D341Med (cell line): ENCODE results near the gene ZMYND10.
A peak's percentile ranks its signal among the peaks of the same experiment; 100 is the strongest.

Experiments
- DNase-seq: peaks from one replicate; pipeline ENCODE4 v3.0.0; 2012; ENCODE audit warnings: low spot score

Gene ZMYND10

DNA sequence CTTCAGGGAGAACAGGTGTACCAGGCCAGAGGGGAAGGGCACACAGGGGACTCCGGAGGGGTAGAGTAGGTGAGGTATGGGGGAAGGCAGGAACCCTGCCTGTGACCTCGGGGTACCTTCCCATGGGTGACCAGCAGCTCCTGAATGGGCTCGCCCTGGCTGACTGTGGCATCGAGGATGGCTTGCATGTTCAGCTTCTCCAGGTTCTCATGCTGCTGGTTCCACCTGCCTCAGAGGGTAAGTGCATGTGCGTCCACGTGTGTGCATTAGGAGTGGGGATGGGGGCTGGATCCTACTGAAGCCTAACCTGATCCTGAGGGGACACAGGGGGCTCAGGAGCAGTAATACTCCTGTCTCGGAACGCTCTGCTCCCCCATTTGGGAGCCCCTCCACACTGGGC lies 524 bp downstream of the ZMYND10 start:
- no peak for DNase-seq

DNA sequence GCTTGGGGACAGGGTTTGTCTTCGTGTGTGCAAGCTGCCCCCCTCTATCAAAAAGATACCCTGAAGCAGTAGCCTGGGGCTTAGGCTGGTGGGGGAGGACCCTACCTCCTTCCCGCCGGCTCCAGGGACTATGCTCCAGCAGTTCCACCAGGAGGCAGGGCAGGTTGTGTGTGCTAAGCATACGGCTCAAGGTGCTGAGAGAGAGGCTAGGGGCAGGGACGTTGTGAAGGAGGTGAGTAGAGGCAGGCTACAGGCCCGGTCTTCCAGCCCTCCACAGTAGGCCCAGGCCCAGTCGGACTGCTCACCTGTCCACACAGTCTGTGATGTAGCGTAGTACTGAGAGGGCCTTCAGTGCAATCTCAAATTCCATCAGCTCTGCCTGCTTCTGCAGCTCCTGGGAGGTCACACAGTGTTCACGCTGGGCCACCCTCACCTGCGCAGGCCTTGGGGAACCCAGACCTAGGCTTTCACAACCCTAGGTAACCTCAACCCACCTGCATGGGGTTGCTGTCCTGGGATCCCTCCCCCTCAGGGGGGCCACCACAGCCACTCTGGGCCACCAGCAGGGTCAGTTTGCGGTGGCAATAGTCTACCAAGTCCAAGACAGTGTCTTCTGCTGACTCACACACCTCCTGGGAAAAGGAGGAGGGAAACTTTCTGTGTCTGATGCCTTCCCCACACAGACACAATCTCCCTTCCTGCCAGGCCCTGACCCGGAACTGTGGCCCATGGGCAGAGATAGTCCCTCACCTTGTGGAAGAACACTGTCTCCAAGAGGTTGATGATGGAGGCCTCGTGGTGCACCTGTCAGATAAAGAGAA lies 2.5 kb downstream of the ZMYND10 start:
- no peak for DNase-seq

DNA sequence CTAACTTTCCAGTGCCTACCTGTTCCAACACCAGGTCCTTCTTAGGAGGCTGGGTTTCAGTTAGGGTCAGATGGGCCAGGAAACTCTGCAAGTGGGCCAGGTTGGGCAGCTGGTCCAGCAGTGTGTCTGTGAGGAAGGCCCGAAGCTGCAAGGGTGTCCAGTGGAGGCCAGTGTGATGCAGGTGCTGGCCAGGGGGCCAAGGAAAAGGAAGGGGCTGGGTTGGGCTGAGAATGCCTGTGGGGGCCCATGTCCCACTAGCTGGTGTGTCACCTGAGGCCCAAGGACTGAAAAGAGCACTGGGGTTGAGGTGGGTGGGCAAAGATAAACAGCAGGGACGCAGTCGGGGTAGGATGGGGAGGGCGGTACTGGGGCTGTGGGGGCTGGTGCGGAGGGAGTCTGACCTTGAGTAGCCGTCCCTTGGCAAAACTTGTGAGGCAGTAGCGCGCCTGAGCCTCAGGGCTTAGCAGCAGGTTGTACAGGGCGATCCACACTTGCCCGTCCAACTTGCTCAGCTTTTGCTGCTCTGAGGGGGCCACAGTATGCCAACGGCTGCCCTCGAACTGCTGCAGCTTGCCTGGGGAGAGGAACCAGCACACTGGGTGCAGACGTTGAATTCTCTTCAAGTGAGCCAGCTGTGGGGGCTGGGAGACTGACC lies 3.4 kb downstream of the ZMYND10 start:
- no peak for DNase-seq

DNA sequence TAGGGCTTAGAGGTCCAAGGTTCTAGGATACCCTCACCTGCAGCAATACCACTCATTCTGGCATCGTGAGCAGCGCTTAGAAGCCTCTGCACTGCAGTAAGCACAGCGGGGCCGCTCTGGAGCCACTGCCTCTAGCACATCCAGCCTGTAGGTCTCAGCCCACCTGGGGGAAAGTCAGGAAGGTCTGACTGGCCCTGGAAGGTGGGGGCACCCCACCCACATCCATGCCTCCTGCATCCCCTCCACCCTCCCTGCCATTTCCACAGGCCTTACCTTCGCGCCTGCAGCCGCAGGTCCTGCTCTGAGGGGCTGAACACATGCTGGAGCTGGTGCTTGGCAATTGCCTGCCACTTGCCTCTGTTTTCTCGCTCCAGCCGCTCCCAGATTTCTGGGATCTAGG lies 4.0 kb downstream of the ZMYND10 start:
- DNase-seq: no peak

DNA sequence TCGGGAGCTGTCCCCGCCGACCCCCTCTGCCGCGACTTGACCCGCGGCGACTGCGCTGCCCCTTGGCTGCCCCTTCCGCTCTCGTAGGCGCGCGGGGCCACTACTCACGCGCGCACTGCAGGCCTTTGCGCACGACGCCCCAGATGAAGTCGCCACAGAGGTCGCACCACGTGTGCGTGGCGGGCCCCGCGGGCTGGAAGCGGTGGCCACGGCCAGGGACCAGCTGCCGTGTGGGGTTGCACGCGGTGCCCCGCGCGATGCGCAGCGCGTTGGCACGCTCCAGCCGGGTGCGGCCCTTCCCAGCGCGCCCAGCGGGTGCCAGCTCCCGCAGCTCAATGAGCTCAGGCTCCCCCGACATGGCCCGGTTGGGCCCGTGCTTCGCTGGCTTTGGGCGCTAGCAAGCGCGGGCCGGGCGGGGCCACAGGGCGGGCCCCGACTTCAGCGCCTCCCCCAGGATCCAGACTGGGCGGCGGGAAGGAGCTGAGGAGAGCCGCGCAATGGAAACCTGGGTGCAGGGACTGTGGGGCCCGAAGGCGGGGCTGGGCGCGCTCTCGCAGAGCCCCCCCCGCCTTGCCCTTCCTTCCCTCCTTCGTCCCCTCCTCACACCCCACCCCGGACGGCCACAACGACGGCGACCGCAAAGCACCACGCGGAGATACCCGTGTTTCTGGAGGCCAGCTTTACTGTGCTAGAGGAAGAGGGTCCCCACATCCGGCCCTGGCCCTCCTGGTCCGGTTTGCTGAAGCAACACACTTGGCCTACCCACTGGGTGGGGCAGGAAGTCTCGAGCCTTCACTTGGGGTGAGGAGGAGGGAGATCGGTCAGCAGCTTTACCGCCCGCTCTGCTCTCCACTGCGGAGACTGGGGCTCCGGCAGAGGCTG lies 4.8 kb downstream of the ZMYND10 start, which contains the start of gene RASSF1:
TSS of gene RASSF1 (minus strand) at position 389 of the 882 bp plus-strand sequence. CDS start at position 358, 31 bp downstream.
- DNase-seq: no peak

DNA sequence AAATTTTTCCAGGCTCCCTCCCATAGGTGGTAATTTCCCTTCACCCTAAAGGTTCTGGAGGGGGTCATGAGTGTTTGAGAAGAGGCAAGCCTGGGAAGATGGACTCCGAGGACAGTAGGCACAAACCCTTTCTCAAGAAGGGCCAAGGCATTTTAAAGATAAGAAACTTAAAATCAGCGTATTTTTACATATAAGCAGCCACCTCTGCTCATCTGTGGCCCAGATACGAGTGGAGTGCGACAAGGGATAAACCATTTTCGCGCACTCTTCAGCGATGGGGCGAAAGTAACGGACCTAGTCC lies 5.4 kb downstream of the ZMYND10 start:
- no peak for DNase-seq

DNA sequence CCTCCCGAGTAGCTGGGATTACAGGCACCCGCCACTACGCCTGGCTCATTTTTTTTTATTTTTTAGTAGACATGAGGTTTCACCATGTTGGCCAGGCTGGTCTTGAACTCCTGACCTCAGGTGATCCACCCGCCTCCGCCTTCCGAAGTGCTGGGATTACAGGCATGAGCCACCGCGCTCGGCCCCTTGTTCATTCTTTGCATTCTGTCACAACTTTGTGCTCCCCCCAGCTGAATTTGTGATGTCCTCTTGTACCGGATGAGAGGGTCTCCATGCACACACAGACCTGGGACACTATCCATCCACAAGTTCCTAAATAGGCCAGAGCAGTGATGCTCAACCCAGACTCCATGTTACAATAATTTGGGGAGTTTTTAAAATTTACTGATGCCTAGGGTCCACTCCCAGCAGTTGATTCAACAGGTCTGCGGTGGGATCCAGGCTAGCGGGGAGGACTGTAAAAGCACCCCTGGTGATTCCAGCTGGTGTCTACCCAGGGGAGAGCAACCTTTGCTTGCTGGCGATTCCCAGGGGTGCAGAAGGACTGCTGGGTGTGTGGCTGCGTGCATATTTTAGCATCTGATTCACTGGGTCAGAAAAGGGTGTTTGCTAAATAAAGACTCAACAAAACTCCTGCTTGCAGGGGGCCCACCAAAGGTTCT lies 5.9 kb downstream of the ZMYND10 start:
- DNase-seq: no peak

DNA sequence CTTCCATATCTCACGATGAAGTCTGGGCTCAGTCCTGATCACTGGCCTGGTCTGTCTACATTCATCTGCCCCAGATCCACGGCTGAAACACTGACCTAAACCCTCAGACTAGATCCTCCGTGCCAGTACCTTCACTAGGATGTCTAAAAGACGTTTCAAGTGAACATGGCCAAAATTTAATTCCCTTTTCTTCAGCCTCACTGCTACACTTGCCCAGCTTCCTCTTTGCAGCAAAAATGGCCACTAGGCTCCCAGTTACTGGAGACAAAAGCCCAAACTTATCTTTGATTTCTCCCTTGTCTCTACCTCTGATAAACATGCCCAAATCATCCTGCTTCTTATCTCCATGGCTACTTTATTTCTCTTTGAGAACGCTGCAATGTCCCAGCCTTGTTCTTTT lies 6.6 kb downstream of the ZMYND10 start:
- DNase-seq: no peak

DNA sequence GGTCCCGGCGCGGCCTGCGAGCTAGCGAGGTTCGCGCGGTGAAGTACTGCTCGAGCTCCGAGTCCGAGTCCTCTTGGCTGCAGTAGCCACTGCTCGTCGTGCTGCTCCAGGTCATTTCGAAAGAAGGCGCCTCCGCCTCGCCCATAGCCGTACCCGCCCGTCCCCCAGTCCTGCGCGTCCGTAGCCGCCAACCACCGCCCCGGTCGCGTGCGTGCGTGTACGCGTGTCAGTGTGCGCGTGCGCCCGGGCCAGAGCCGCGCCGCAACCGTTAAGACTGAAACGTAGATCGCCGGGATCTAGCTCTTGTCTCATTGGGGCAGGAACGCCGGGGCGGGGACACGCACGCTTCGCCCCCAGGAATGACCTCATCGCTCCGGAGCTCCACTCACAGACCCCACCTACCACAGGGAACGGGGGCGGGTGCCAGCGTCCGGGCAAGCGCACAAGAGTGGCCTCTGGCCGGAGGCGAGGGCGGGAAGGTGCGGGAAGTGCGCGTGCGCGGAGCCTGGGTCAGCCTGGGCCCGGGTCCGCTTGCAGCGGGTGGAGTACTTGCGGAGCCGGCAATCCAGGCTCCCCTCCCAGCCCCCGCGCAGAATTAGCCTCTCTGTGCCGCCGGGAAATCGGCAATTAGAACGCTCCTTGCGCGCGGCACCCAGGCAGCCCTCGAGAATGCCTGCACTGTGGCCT lies 8.2 kb downstream of the ZMYND10 start:
- DNase-seq: peak; percentile 98

DNA sequence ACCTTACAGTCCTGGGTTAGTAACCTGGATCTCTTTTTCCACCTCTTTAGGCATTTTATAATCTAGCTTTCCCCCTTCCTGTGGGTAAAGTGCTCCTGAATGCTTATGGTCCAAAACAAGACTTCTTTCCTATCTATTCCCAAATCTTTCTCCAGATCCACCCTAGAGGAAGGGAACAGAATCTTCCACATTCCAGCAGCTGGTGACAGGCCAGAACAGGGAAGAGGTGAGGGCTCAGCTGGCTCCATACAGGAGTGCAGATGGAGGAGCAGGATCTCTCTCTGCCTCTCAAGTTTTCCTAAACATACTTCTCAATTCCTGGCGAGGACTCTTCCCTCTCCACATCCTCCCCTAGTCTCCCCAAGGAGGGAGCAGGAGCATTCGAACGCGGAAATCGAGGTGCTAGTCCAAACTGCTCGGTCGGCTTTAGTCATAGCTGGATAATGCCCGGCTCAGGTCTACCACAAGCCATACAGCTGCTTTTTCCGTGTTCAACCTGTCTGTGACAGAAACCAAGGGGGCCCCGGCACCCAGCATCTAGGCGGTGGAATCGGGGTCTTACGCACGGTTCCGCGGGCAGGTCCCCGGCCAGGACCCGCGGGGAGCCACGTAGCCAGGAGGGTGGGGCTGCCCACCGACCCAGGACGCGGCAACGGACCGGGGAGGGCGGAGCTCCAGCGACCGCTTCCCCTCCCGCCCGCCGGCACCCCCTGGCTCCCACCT lies 8.9 kb downstream of the ZMYND10 start:
- DNase-seq: no peak

DNA sequence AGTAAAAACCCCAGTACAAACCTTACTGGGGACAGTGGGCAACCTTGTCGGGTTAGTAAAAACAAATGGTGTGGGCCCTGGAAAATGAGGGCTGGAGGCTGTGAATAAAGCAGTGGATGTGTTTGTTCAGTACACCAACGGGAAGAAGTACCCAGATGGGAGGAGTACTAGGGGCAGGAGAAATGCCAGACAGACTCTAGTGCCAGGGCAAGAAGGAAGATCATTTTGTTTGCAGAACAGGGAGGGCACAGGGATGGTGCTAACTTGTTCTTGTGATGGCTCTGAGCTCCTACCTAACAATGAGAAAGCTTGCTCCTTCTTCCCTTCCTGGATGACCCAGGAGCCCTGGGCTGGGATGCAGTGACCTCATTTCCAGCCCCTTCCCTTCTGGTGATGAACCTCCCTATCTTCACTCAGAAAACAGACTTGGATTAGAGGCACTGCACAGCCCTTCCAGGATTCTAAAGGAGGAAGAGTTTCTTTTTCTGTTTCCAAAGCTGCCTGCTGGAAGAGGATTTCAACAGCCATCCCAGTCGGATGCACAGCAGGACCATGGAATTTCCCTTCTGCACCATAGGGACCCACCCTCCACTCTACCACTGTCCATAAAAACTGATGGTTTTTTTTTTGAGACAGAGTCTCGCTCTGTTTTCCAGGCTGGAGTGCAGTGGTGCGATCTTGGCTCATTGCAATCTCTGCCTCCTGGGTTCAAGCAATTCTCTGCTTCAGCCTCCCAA lies 11.0 kb downstream of the ZMYND10 start:
- no peak for DNase-seq

DNA sequence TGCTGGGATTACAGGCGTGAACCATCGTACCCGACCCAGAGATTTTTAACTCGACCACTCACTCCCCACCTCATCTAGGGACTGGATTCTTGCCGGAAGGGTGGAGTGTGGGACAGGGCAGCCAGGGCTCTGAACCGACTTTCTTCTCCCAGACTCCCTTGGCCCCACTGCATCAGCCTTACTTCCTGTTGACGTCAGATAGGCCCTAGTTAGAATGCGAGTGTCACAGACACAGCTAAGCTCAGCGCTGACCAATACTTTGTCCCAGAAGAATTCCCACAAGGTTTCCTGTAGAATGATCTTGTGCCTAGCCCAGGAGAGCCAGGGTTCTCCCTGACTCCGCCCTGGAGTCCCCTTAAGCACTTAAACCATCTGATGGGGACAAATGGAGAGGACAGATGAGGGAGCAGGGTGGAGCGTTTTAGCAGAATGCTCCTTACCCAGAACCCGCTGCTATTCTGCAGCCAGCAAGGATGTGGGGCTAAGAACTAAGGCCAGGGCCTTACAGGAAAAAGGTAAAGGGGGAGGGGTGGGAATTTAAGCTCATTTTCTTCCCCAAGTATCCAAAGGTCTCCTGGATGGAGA lies 11.7 kb downstream of the ZMYND10 start:
- DNase-seq: no peak

DNA sequence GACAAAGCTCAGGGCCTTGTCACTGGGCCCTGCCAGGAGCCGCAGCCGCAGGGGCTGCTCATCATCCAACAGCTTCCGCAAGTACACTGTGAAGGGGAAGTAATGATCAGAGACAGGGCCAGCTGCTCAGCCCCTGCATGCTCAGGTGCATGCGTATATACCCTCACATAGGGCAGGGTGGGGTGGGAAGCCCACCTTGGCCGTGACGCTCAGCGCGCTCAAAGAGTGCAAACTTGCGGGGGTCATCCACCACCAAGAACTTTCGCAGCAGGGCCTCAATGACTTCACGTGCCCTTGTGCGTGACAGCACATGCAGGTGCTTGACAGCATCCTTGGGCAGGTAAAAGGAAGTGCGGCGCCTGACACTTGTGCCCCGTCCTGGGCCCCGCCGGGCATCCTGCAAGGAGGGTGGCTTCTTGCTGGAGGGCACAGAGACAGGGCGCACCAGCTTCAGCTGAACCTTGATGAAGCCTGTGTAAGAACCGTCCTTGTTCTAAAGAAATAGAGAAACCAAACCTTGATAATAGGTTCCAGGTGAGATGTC lies 14.1 kb downstream of the ZMYND10 start:
- DNase-seq: no peak

DNA sequence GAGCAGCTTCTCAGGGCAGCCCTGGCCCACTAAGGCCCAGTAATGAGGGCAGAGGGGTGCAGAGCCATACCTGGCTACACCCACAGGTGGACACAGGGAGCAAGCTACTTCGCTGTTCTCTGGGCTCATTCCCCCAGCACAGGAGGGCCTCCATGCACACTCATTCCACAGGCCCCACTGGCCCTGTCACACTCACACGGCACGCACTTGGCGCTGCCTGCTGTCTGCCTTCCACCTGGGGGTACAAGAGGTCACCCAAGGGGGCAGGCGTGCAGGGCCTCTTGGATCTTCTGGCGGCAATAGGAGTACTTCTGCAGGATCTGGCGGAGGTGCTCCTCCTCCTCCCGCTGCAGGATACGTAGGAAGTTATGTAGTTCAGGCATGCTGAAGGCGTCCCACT lies 15.2 kb downstream of the ZMYND10 start:
- DNase-seq: no peak

DNA sequence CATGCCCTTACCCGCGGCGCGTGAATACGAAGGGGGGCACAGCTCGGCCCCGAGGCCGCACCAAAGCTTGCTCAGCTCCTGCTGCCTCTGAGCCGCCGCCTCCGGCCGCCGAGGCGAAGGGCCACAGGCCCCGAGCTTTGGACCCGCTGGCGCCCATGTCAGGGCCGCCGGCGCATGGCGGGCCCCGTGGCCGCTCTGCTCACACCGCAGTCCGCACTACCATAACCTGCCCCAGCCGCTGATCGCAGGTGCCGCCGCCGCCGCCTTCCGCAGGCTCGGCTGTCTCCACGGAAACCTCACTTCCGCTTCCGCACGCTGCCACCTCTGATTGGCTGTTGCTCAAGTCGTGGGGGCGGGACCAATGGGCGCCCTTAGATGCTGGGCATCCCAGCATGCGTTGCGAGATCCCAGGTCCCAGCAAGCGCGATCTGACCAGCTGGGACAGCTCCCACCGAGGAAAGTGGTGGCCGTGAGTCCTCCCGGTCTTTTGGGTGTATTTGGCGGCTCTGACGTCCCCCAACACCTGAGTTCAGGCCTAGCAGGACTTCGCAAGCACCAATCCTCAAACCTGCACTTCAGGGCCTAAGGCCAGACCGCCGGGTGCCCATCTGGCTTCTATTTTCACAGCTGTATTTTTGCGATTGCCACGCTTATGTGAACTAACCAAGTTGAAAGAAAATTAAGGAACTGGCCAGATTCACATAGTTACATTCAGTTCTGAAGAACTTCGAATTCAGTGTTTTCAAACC lies 17.4 kb downstream of the ZMYND10 start, which contains the start of gene TUSC2:
TSS of gene TUSC2 (minus strand) at position 281 of the 749 bp plus-strand sequence. CDS start at position 157, 124 bp downstream.
- DNase-seq: peak; percentile 97

DNA sequence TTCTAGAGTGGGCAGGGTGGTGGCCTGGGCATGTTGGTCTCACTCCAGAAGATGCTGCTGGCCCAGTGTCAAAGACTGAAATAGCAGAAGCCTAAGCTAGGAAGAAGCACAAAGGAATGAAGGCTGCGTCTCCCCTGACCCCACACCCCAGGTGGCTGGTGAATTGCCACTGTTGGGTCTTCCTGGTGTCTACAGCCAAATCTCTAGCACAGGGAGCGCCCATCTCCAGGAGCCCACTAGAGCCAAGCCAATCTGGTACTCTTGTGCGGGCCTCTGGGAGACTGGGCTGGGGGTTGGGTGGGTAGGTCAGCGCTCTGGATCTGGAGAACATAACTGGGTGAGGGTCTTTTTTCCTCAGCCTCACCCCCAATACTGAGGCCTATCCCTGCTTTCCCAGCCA lies 18.4 kb downstream of the ZMYND10 start:
- DNase-seq: no peak

DNA sequence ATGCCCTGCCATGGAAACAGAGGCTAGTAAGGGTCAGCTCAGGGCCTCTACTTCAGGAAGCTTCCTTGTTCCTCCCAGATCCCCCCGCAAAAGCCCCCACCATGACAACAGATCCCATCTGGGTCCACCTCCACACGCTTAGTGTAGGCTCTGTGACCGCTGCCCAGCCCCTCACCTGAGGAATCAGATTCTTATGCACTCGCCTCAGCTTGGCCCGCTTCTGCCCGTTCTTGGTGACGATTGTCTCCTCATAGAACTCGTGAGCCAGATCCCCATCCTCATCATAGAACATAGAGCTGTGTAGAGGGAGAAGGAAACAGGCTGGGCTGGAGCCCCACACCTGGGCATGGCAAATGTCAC lies 19.4 kb downstream of the ZMYND10 start:
- DNase-seq: no peak

DNA sequence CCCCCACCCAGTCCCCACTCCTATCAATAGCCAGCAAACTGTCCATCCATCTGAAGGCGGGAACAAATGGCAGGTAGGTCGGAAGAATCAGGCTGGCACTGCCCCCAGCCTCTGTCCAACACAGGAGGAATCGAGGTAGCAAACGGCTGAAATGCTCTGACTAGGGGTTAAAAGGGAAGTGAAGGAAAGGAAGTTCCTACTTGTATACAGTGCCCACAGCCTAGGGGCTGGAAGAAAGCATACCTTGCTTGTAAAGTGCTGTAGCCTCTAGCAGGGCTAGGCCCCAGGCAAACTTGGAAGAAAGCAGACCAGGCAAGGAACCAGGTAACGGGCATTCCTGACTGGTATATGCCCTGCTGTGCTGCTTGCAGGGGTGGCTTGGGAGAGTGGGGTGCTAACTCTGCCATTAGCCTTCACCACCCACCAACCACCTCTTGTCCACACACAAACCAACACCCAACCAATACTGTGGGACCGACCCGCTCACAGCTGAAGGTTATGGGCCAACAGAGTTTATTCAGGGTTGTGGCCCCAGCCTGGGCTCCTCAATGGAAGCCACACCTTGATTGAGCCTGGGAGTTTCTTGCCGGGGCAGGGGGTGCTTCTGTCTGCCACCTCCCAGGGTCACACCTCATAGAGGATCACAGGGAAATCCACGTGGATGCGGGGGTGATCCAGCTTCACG lies 19.9 kb downstream of the ZMYND10 start:
- no peak for DNase-seq
